Lung (tissue), 12 donors: ENCODE measurements around the gene CCDC59. TPM values are rescaled to one million over a fixed set of nuclear protein-coding genes. Genes with fewer than 3 reads are reported as not detected.
A peak's percentile ranks its signal among the peaks of the same experiment; 100 is the strongest.

Experiments used
- ATAC-seq: fragments of 200-7000 bp; cut with Tn5 transposase; one replicate; pipeline ENCODE4 v1.9.1; 2020; ENCODE audit warnings: moderate number of reproducible peaks; ENCODE audit not compliant: insufficient read depth, low FRiP score
- DNase-seq, 3 donors: peaks; one replicate each; pipeline ENCODE4 v3.0.0-alpha.2; 2013 to 2017
- H3K27ac ChIP-seq, 2 donors: one replicate each; pipeline ENCODE4 v1.5.1; 2013; ENCODE audit warnings: mild to moderate bottlenecking in 2 of 2, moderate library complexity in 2 of 2, control low read depth in 1 of 2, inconsistent platforms in 1 of 2, low read depth in 1 of 2, low read length in 1 of 2
- H3K27me3 ChIP-seq, 3 donors: one replicate each; pipeline ENCODE4 v1.5.1; 2013; ENCODE audit warnings: low read length in 2 of 3; ENCODE audit not compliant: control insufficient read depth in 3 of 3, insufficient read depth in 3 of 3
- H3K36me3 ChIP-seq, 4 donors: one replicate each; pipeline ENCODE4 v1.5.1; 2013; ENCODE audit warnings: low read length in 4 of 4, mild to moderate bottlenecking in 1 of 4, moderate library complexity in 1 of 4; ENCODE audit not compliant: control insufficient read depth in 4 of 4, insufficient read depth in 4 of 4
- H3K4me1 ChIP-seq, 5 donors: one replicate each; pipeline ENCODE4 v1.5.1; 2013; ENCODE audit warnings: low read length in 5 of 5, mild to moderate bottlenecking in 2 of 5, moderate library complexity in 1 of 5; ENCODE audit not compliant: control insufficient read depth in 5 of 5, insufficient read depth in 5 of 5
- H3K4me3 ChIP-seq: one replicate; pipeline ENCODE4 v1.5.1; 2013; ENCODE audit warnings: mild to moderate bottlenecking, control low read depth, moderate library complexity
- H3K9ac ChIP-seq, 2 donors: one replicate each; pipeline ENCODE4 v1.5.1; 2013; ENCODE audit warnings: low read length in 2 of 2, control low read depth in 1 of 2; ENCODE audit not compliant: insufficient read depth in 1 of 2
- H3K9me3 ChIP-seq, 4 donors: one replicate each; pipeline ENCODE4 v1.5.1; 2013; ENCODE audit warnings: low read length in 3 of 4, mild to moderate bottlenecking in 1 of 4, moderate library complexity in 1 of 4; ENCODE audit not compliant: control insufficient read depth in 4 of 4, insufficient read depth in 3 of 4
- WGBS, 2 donors: extraction: QIAGEN DNeasy Blood & Tissue Kit; methylation state at CpG; one replicate each; pipeline ENCODE4 v1.1.7; 2013; 5-methylcytosine and 5-hydroxymethylcytosine counted together
- polyA plus RNA-seq, 2 donors: library from polyadenylated mRNA; stranded (reverse); fragments of 200-250 nt; gene quantifications; one replicate each; pipeline ENCODE4 v1.2.1, GENCODE V29; 2013
- total RNA-seq, 2 donors: library from RNA; depleted of rRNA in 1 of 2; stranded (reverse); fragments of >200 nt in 1 of 2; gene quantifications; one replicate each; pipeline ENCODE4 v1.2.1, GENCODE V29; 2014 to 2021
- TF ChIP-seq, protein P1 (sequence below): IDR thresholded peaks from 2 replicates; pipeline ENCODE4 v1.5.1; 2012; ENCODE audit warnings: mild to moderate bottlenecking; ENCODE audit errors: control extremely low read depth, extremely low read depth
- donor health status: control.
- donor health status: control.
- donor health status: Bipolar disorder and iron deficiency.
- donor health status: healthy.
- donor health status: DM: yes; HTN: yes; CAD: no.

CCDC59 gene
- total and polyA plus RNA-seq, 4 donors: 28.6 to 60.6 (median 40.6) TPM

DNA sequence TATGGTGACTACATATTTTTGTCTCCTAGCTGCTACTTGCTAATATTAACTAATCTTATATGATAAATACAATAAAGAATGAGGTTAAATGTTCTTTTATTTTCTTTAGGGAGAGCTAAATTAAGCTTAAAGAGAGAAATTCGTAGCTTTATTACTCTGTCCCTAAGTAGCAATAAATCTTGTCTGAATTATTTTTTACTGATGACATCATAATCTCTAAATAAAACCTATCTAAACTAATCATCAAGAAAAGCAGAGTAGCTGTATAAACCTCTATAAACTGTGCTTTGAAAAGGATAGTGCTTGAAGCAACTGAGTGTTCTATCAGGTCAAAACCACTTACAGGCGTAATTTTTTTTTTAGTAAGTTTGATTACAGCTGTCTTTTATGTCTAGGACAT lies 42.6 kb upstream of the CCDC59 start:
- no peak overlapping the region for H3K4me3 ChIP-seq
- H3K27ac ChIP-seq: no peak overlapping the region
- peaks cover 0 to 4% (median 0%) of the 10 kb centered on the region in 4 donors for H3K36me3 ChIP-seq
- no peaks in the 10 kb centered on the region for H3K27me3 ChIP-seq
- TF ChIP-seq, protein P1, sequence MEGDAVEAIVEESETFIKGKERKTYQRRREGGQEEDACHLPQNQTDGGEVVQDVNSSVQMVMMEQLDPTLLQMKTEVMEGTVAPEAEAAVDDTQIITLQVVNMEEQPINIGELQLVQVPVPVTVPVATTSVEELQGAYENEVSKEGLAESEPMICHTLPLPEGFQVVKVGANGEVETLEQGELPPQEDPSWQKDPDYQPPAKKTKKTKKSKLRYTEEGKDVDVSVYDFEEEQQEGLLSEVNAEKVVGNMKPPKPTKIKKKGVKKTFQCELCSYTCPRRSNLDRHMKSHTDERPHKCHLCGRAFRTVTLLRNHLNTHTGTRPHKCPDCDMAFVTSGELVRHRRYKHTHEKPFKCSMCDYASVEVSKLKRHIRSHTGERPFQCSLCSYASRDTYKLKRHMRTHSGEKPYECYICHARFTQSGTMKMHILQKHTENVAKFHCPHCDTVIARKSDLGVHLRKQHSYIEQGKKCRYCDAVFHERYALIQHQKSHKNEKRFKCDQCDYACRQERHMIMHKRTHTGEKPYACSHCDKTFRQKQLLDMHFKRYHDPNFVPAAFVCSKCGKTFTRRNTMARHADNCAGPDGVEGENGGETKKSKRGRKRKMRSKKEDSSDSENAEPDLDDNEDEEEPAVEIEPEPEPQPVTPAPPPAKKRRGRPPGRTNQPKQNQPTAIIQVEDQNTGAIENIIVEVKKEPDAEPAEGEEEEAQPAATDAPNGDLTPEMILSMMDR: no peak
- H3K9me3 ChIP-seq: no peaks in the 10 kb centered on the region
- WGBS, 2 donors: 86 to 93% methylated on average over 2 of the region's 2 CpGs
- H3K9ac ChIP-seq: no peak overlapping the region
- H3K4me1 ChIP-seq: no peaks in the 10 kb centered on the region
- ATAC-seq: no peak
- no peak for DNase-seq

GRCh38 chr12:82398879-82399278 lies 40.7 kb upstream of the CCDC59 start:
- H3K9ac ChIP-seq: no peak overlapping the region
- H3K27me3 ChIP-seq: no peaks in the 10 kb centered on the region
- no peaks in the 10 kb centered on the region for H3K4me1 ChIP-seq
- TF ChIP-seq, protein P1: no peak
- no peak overlapping the region for H3K4me3 ChIP-seq
- no peaks in the 10 kb centered on the region for H3K9me3 ChIP-seq
- no peak for DNase-seq
- no peak for ATAC-seq
- H3K36me3 ChIP-seq: peaks cover 0 to 9% (median 4%) of the 10 kb centered on the region in 4 donors
- H3K27ac ChIP-seq: no peak overlapping the region

GRCh38 chr12:82383930-82384552 lies 25.9 kb upstream of the CCDC59 start:
- TF ChIP-seq, protein P1: no peak
- Histone ChIP-seq H3K9ac (no peak overlapping the region), H3K36me3 (peaks cover 0 to 8% (median 6%) of the 10 kb centered on the region in 4 donors), H3K4me1 (peaks cover 0 to 2% (median 0%) of the 10 kb centered on the region in 5 donors), H3K9me3 (no peaks in the 10 kb centered on the region), H3K27ac (no peak overlapping the region), H3K27me3 (no peaks in the 10 kb centered on the region), H3K4me3 (no peak overlapping the region)
- WGBS, 2 donors: 76 to 80% methylated on average over 2 of the region's 2 CpGs
- DNase-seq (peak in 2 of 3 donors; percentile 49 to 66), ATAC-seq (no peak)

DNA sequence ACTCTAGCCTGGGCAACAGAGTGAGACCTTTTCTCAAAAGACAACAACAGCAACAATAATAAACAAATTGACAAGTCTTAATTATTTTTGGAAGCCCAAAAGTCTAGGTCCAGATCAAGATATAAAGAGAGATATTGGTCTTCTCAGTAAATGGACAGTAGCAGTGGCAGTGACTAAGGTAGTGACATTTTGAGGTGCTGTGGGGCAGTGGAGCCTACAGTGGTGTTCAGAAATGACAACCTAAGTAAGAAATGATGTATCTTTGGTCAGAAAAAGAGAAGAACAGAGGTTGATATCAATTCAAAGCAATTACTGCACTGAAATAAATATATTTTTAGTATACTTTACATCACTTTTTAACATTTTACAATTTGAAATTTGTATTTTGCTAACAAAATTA lies 20.8 kb upstream of the CCDC59 start:
- TF ChIP-seq, protein P1: no peak
- Histone ChIP-seq H3K36me3 (peaks cover 0 to 3% (median 1%) of the 10 kb centered on the region in 4 donors), H3K9me3 (peaks cover 0 to 3% (median under 1%) of the 10 kb centered on the region in 4 donors), H3K4me3 (no peak overlapping the region), H3K27ac (no peak overlapping the region), H3K9ac (no peak overlapping the region), H3K27me3 (no peaks in the 10 kb centered on the region), H3K4me1 (no peaks in the 10 kb centered on the region)
- DNase-seq: no peak
- ATAC-seq: no peak
